Activated gamma-delta T cell treated with anti-CD3 and anti-CD28 coated beads, Interleukin-2, amount 50 U/mL, for 16 hours (primary cell): ENCODE measurements around the gene CACNA1S.

Experiments
- DNase-seq: peaks from one replicate; pipeline ENCODE4 v3.0.0-alpha.2; 2020; ENCODE audit warnings: low read depth

CACNA1S gene

DNA sequence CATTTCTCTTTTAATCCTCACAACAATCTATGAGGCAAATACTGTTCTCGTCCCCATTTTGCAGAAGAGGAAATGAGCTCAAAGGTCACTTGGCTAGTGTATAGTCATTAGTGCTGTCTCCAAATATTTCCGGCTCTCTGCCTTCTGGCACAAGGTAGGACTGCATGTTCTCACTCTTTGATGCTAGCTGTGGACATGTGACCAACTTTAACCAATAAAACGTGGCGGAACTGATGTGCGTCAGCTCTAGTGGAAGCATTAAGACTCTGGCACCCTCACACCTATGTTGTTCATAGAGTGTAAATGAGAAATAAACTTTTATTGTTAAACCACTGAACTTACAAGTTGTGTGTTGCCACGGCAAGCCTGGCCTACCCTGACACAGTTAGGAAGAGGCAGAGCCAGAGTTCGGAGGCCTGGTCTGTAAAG is 83.8 kb downstream of the CACNA1S start:
- no peak for DNase-seq

DNA sequence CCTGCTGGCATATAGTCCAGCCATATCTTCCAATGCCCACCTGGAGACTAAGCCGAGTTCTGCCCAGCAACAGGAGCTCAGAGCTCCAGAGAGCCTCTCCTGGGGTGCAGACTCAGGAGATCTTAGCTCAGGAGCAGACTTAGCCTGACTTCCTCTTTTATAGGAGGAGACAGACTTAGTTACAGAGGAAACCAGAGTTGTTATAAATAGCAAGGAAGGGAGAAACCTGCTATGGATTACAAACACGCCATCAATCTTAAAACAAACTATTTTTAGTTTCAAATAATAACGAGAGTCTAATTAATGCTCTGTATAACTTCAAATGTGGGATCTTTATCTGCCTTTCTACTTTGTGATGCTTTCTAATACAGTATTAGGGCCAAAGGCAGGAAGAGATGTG is 85.4 kb downstream of the CACNA1S start:
- no peak for DNase-seq

DNA sequence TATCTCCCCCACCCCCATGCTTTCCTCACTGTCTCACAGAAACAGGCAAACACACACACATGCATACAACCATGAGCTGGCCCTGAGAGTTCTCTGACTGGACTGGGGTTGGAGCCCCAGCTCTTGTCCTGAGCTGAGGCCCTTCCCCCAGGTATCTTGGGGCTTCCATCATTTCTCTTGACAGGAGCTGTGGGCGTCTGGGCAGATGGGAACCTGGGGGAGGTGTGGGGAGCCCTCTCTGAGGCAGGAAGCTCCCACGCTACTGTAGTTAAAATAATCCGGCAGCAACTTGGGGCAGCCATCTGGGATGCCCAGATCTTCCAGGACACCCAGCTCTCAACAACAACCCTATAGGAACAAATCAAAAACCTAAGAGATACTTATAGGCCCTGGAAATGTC is 86.0 kb downstream of the CACNA1S start:
- DNase-seq: no peak

DNA sequence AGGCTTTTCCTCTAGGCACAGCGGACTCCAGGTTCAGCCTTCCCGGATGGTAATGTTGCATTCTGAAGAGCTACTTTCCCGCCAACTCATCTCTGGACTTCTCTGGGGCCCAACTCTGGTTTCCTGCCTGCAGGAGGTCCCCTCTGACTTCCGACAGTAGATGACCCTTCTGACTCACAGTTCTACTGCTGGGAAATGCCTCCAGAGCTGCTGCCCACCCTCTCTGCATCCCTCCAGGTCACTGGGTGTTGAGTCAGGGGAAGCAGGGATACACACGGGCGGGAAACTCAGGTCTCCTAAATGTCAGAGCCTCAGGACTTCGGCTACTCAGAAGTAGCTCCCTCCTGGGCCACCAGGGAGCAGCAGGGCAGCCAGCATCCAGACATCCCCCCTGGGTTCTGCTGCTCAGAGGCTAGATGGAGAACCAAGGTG is 86.6 kb downstream of the CACNA1S start:
- no peak for DNase-seq

DNA sequence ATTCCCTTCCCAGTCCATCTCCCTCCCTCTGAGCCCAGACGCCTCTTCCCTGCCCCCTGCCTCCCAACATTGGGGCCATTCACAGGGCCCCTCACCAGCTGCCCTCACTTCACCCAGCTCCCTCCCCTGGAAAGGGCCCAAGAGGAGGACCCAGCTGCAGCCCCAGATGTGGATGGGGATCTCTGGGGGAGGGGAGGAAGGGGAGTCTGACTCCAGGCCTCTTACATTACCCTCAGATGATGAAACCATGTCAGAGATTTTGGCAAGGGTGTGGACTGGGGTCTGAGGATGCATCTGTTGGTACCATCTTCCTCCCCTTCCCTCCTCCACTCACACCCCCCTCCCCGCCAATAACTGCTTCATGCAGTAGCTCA is 87.6 kb downstream of the CACNA1S start:
- DNase-seq: no peak

DNA sequence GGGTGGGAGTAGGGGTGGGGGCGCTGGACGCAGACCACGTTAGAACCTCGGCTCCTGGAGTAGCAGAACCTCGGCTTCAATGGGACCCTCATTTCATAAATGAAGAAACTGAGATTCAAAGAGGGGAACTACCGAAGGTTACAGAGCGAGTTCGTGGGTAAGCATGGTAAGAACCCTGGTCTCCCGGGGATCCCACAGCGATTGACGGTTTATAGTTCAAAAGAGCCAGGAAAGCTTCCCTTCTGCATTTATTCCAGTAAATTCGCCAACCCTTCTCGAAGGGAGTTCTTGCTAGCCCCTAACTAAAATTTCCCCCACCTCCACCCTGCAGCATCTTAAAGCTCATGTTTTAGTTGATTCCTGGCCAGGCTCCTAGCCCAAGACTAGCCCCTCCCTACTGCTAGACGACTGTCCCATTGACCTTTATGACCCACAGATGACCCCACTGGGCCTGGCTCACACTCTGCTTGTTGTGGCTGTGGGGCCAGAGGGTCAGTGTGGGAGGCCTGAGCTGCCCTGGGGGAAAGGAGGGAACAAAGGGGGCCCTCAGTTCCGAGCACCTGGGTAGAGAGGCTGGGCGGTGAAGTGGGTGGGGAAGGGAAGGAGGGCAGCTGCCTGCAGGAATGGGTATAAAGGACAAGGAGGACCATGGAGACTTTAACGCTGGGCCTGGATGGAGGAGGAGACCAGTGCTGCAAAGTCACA is 88.2 kb downstream of the CACNA1S start:
- no peak for DNase-seq

DNA sequence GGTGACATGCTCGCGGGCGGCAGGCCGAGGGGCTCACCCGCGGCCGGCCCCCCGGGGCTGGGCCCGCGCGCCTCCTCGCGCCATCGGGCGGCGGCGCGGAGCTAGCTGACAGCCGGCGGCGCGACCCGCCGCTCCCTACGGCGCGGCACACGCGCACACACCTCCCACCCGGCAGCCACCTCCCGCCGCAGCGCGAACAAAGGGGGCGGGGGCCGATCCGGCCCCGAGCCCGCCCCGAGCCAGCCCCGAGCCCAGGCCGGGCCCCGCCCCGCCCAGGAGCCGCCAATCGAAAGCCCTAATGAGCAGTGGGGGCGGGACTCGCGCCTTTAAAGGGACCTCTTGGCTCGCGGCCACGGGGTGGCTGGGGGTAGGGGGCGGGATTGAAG is 88.7 kb downstream of the CACNA1S start, which contains the start of gene KIF21B:
TSS of gene KIF21B (minus strand) at position 198 of the 386 bp plus-strand sequence. CDS start 331 bp downstream, outside the sequence.
- DNase-seq: peak; percentile 86

DNA sequence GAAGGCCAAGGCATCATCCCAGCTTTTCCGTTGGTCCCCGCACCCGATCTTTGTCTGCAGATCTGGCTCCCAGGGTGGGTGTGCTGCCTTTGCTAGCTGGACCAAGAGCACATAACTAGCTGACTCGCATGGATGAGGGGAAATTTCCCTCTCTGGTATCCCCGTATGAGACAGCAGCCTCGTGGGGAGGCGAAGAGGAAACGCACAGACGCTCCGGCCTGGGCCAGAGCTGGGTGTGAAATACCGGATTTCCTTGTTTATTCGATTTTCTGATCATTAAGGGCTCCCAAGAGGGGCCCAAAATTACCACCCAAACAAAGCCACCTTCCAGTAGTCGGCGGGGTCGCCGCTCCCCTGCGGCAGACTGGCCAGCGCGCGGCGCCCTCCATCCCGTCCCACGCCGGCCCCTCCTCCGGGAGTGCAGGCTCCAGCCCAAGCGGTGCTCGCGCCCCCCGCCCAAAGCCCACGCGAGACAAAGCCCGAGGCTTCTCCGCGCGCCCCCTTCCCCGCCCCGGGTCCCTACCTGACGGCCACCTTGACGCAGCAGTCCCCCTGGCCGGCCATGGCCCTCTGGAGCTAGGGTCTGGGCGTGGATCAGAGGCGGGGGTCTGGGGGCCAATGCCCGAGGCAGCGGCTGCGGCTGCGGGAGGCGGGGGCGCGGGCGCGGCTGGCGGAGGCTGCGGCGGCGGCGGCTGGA is 89.3 kb downstream of the CACNA1S start:
- peak; percentile 25 for DNase-seq

DNA sequence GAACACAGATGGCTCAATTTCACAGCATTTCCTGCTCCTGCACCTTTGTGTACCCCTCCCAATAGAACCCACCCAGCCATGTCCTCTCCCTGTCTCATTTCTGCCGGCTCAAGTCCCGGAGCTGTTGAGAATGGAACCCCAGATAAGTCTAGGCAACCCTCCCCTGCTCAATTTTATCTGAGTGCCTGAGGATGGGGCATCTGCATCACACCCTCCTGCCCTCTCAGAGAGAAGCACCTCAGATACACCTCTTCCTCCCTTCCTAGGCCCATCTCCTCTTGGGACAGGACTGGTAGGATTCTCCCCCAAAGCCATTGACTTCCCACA is 89.8 kb downstream of the CACNA1S start:
- DNase-seq: no peak

DNA sequence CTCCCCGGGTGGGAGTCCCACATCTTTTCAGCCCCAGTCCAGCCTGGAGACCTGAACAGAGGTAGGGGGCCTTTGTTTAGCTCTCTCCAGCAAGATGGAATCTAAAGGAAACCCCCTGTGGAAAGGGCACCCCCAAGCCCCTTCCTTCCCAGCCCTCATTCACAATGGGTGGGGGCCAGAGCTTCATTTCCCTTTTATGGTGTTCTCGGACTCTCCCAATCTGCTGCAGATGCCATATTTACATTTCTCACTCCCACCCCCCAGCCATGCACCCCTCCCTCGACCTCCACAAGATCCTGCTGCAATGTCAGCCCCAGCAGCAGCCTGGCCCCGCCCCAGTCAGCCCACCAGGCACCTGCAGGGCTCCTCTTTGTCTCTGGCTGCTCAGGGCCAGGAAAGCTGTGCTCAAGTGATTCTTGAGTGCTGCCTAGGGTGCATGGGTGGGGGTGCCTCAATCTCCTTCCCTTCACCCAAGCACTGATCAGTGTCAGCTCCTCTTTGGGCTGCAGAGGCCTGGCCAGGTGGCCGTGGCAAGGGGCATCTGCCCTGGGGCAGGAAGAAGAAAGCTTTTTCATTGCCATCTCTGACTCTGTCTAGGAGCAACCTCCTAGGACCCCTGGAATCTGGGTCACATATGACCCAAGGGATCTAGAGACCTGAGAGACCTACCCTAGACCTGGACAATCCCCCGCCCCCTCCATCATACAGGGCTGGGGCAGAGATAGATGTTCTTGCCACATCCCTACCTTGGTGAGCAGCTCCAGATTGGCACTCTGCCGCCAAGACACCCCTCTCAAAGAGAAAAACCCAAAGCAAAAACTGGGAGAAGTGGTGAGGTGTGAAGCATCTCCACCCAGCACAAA is 90.4 kb downstream of the CACNA1S start:
- DNase-seq: no peak

DNA sequence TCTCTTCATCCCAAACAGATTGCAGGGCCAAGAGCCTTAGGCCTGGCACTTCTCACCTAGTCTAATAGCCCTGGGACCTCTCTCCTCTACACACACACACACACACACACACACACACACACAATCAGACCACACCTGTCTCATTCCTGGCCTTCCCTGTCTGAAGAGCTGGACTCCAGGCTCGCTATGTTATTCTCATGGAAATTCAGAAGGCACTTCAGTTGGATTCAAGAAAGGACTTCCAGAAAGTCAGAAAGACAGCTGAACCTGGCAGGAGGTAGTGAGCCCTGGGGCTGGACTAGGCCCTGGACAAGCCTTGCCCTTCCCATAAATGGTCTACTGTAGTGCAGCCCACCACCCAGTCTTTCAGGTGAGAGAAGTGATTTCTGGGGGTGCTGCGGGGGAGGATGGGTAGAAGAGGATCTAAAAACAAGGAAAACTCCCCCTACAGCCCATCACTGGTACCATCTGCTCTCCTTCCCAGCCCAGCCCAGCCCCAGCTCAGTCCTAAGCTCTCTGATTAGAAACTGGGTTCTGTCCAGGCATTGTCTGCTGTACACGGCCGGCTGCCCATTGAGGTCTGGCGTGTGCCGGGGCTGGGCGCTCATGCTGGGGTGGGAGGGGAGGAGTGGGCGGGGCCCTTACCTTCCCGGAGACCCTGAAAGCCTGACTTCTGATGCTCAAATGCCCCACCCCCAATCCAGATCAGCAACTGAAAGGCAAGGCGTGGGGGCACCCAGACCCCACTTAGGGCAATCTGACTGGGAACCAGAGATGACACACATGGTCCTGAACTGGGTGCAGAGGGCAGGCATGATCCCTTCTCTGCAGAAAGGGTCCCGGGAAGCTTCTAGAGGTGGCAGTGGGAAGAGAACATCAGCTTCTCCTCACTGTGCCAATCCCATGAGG is 91.3 kb downstream of the CACNA1S start:
- DNase-seq: no peak

DNA sequence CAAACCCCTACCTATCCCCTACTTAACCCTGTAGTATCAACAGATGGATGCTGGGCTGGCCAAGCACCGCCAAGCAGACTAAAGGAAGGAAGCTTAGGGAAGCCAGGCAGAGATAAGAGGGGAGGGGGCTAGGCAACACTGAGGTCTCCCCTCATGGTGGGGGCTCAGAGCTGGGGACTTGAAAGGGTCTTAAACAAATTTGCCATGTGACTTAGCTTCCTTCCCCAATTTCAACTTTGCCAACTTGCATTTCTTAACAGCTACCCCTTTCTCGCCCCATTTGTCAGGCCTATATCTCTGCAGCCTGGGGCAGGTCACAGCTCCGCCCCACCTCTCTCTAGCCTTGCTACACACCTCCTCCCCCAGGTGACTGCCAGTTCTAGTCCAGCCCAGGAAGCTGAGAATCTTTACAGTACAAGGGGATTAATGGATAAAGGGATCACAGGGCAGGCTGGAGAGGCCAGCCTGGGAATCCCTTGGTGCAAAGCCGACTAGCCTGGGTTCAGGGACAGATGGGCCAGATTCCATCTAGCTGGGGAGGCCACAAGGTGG is 92.1 kb downstream of the CACNA1S start:
- DNase-seq: no peak

DNA sequence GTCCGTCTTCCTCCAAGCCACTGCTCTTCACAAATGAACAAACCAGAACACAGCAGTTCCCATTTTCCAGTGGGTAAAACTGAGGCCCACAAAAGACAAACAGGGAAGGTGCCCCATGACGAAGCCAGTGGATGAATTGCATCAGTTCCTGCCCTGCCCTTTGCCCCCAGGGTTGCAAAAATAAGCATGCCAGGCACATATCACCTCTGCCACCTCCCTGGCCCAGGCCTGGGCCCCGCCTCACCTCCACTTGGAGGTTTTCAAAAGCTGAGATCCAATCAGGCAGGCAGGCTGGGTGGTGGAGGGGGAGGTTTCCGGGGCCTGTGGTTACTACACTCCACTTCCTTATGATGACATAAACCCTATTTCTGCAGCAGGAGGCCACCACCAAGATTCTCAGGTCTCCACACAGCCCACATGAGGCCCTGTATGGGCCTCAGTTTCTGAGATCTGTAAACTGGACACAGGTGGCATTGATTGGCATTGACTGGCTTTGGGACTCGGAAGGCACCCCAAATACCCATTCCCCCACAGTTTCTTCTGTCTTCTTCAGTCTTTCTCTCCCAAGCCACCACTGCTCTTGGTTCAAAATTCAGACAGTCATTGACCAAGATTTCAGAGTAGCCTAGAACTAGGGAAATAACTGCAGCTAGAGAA is 92.8 kb downstream of the CACNA1S start:
- peak; percentile 84 for DNase-seq

DNA sequence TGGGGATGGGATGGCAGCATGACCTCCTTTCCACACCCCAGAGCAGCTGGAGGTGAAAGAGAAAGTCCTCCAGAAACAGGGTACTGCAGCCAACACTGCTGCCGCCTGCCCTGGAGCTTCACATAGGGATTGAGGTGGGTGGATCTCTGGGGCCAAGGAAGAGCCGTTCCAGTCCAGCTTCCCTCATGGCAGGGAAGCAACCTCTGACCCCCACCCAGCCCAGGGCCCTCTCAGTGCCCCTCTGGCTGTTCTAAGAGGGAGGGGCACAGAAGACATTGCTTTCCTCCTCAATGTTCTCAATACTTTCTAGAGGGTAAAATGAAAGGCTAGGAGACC is 94.4 kb downstream of the CACNA1S start:
- no peak for DNase-seq

DNA sequence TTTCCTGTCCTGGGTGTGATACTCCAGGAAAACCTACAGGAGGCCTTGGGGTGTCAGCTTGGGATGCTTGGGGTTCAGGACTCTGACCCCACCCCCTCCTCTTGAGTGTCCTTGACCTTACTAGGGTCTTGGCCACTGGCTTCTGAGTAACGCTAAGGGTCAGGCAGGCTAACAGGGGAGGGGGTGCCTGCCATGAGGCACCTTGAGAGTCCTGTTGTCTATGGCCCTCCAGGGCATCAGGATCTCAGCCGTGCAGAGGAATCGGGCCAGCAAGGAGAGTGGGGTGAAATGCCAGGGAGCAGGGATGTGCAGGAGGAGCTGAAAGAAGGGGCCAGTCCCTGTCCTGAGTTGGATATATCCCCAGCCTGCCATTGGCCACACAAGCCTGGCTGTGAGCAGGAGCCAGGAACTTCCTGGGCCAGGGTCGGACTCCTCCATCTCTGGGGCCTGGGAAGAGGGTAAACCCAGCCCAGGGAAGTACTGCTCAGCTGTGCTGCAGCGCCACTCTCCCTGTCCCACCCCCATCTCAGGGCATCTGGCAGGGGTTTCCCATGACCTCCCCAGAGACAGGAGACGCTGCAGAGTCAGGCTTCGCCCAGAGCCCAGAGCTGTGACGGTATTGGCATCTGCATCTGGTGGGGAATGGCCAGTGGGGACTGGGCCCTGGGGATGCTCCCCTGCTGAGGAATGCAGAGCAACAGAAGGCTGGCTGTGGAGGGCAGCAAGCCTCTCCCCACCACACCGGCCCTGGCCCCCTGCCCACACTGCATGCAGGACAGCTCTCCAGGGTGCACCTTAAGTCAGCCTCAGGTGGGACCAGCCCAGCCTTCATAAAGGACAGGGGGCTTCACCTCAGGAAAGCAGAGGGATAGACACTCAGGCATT is 95.0 kb downstream of the CACNA1S start:
- DNase-seq: no peak

DNA sequence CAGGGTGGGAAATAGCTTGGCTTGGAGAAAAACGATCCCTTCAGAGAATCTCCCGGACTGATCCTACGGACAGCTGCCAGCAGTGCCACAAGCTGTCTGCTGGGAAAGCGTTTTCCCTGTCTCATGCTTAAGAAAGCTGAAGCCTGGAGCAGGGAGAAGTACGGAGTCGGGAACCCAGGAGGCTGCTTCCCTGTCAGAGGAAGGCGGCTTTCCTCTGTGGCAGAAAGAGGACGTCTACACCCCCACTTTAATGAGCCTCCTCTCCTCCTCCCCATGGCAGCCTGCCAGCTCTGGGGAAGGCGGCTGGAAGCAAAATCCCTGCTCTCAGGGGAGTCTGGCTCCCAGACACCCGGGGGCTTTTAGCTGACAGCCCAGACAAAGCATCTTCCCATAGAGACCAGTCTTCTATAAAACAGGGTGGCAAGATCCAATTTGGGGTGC is 96.0 kb downstream of the CACNA1S start:
- no peak for DNase-seq

DNA sequence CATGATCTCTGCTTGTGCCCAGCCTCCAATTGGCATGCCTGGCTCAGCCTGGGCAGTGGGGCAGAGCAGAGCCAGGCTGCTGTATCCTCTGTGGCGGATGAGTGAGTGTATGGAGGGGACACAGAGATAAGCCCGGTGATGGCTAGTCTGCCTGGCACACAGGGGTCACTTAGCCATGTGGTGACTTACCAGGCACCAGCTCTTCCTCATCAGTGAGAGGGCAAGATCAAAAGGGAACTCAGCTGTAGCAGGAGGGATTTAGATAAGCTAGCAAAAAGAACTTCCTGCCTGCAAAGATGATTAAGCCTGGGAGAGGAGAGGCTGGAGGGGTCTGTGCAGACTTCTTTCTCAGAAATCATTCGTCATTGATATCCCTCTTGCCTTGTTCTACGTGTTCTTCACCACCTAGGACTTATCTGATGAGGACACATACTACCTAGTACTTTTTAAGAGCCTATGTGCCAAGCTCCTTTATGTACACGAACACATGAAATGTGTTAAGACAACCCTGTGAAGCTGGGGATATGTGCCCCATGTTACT is 96.6 kb downstream of the CACNA1S start:
- no peak for DNase-seq

DNA sequence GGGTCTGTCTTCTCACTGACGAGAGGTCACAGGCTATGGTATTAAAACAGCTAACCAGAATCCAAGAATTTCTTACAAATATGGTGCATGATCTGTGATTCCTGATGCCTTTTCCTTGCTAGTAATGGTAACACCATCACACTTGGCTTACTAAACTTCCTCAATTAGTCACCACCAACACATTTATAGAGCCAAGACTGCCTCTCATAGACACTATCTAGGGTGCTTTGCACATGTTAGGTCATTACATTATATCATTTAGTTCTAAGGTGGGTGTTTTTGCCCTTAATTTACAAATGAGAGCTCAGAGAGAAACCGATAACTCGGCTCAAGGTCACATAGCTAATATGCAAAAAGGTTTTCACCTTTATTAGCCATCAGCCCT is 97.4 kb downstream of the CACNA1S start:
- no peak for DNase-seq

DNA sequence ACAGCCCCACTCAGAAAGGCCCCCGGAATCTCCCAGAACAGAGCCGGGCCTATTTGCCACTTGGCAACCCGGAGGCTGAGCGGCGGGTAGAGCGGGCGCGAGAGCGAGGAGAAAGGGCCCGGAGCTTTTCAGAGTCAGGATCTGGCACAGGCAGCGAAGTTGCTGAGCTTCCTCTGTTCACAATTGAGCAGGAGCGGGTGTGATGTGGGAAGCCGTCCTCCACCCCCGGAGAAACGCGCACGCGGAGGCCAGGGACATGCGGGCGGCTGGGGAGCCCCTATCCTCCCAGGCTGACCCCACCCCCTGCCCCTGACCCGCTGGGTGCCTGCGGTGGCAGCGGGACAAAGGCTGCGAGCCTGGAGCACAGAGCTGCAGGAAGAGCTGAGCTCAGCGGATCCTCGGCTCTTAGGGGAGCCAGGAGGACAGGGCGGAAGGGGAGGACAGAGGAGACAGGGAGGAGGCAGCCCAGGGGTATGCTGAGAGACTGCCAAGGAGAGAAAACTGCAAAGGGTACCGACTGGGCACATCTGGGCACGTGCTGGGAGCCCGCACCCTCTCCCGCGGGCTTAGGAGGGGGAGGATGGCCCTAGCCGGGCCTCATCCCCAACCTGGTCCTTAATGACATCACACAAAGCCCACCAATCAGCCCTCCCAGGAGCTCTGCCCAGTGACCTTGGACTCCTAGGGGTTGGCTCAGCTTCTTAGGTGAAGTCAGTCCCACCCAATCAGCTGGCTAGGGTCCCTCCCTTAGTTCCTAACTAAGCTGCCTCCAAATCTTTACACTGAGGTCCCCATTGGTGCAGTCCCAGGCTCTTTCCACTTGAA is 98.0 kb downstream of the CACNA1S start:
- no peak for DNase-seq
